Measurements from ENCODE around the gene S100A8.

- no peak for TF ChIP-seq CTCF (IDR thresholded peaks at IDR 0.05)
- no peak for TF ChIP-seq POLR2A (IDR thresholded peaks at IDR 0.05)
Observed at GRCh38 chr1:153402226-153402625, 11.4 kb upstream of the S100A8 start.
